ENCODE data around the gene FMO1.
"Not testable (repeated sequence)": the region's sequence is repeated elsewhere in the genome, so short reads cannot be mapped to it uniquely, and the experiment has no call there.

FMO1 gene

GRCh38 chr1:171286032-171286705 is 37.9 kb downstream of the FMO1 start:
- peaks cover 25% of the 10 kb centered on the region for H3K27me3 Mint-ChIP-seq
- no peak overlapping the region for H3K27ac Mint-ChIP-seq
- H3K4me1 Mint-ChIP-seq (ENCODE audit: low read depth): peaks cover 6% of the 10 kb centered on the region
- no peak overlapping the region for H3K4me3 Mint-ChIP-seq
- H3K36me3 Mint-ChIP-seq (ENCODE audit: low read depth): no peaks in the 10 kb centered on the region
- DNase-seq: no peak
- H3K9me3 Mint-ChIP-seq: no peaks in the 10 kb centered on the region

GRCh38 chr1:171290621-171291020 is 42.3 kb downstream of the FMO1 start:
- Mint-ChIP-seq H3K27ac (no peak overlapping the region), H3K36me3 (ENCODE audit: low read depth) (no peaks in the 10 kb centered on the region), H3K9me3 (no peaks in the 10 kb centered on the region), H3K4me1 (ENCODE audit: low read depth) (peaks cover 6% of the 10 kb centered on the region), H3K4me3 (no peak overlapping the region), H3K27me3 (peaks cover 40% of the 10 kb centered on the region)
- no peak for DNase-seq

GRCh38 chr1:171292799-171293198 is 44.5 kb downstream of the FMO1 start:
- peaks cover 42% of the 10 kb centered on the region for H3K27me3 Mint-ChIP-seq

GRCh38 chr1:171295383-171295782 is 47.1 kb downstream of the FMO1 start:
- not testable (repeated sequence) for H3K36me3 Mint-ChIP-seq (ENCODE audit: low read depth); H3K4me1 Mint-ChIP-seq (ENCODE audit: low read depth); DNase-seq; H3K27ac Mint-ChIP-seq; H3K9me3 Mint-ChIP-seq; H3K4me3 Mint-ChIP-seq
- H3K27me3 Mint-ChIP-seq: peaks cover 47% of the 10 kb centered on the region

More at GRCh38 chr1:171292799-171293198, 44.5 kb downstream of the FMO1 start:
- H3K27ac Mint-ChIP-seq: no peak overlapping the region
- no peak overlapping the region for H3K4me3 Mint-ChIP-seq
- H3K9me3 Mint-ChIP-seq: no peaks in the 10 kb centered on the region
- H3K36me3 Mint-ChIP-seq (ENCODE audit: low read depth): no peaks in the 10 kb centered on the region
- no peaks in the 10 kb centered on the region for H3K4me1 Mint-ChIP-seq (ENCODE audit: low read depth)
- no peak for DNase-seq

- no peaks in the 10 kb centered on the region for H3K4me1 Mint-ChIP-seq (ENCODE audit: low read depth)
- H3K4me3 Mint-ChIP-seq: no peak overlapping the region
- no peak for DNase-seq
- H3K9me3 Mint-ChIP-seq: peaks cover 11% of the 10 kb centered on the region
- no peak overlapping the region for H3K27ac Mint-ChIP-seq
- H3K36me3 Mint-ChIP-seq (ENCODE audit: low read depth): no peaks in the 10 kb centered on the region
- peaks cover 47% of the 10 kb centered on the region for H3K27me3 Mint-ChIP-seq
Observed at GRCh38 chr1:171295821-171296220, 47.5 kb downstream of the FMO1 start.

GRCh38 chr1:171296897-171297296 is 48.6 kb downstream of the FMO1 start:
- Mint-ChIP-seq H3K36me3 (ENCODE audit: low read depth) (no peaks in the 10 kb centered on the region), H3K4me1 (ENCODE audit: low read depth) (no peaks in the 10 kb centered on the region), H3K27ac (no peak overlapping the region), H3K4me3 (no peak overlapping the region), H3K9me3 (peaks cover 19% of the 10 kb centered on the region), H3K27me3 (peaks cover 56% of the 10 kb centered on the region)
- no peak for DNase-seq

- H3K9me3 Mint-ChIP-seq: peaks cover 19% of the 10 kb centered on the region
- peaks cover 45% of the 10 kb centered on the region for H3K27me3 Mint-ChIP-seq
- H3K27ac Mint-ChIP-seq: no peak overlapping the region
- H3K4me1 Mint-ChIP-seq (ENCODE audit: low read depth): no peaks in the 10 kb centered on the region
- H3K36me3 Mint-ChIP-seq (ENCODE audit: low read depth): no peaks in the 10 kb centered on the region
- no peak for DNase-seq
- H3K4me3 Mint-ChIP-seq: no peak overlapping the region
Observed at GRCh38 chr1:171298696-171299095, 50.4 kb downstream of the FMO1 start.

GRCh38 chr1:171299342-171299741 is 51.0 kb downstream of the FMO1 start:
- Mint-ChIP-seq H3K4me1 (ENCODE audit: low read depth) (no peaks in the 10 kb centered on the region), H3K27me3 (peaks cover 38% of the 10 kb centered on the region), H3K27ac (no peak overlapping the region), H3K4me3 (no peak overlapping the region), H3K36me3 (ENCODE audit: low read depth) (no peaks in the 10 kb centered on the region), H3K9me3 (peaks cover 19% of the 10 kb centered on the region)
- no peak for DNase-seq

GRCh38 chr1:171300401-171300800 is 52.1 kb downstream of the FMO1 start:
- Mint-ChIP-seq H3K27me3 (peaks cover 27% of the 10 kb centered on the region), H3K9me3 (peaks cover 19% of the 10 kb centered on the region), H3K4me1 (ENCODE audit: low read depth) (no peaks in the 10 kb centered on the region), H3K4me3 (no peak overlapping the region), H3K36me3 (ENCODE audit: low read depth) (no peaks in the 10 kb centered on the region), H3K27ac (no peak overlapping the region)
- DNase-seq: no peak

- no peaks in the 10 kb centered on the region for H3K27me3 Mint-ChIP-seq
- H3K4me1 Mint-ChIP-seq (ENCODE audit: low read depth): peaks cover 19% of the 10 kb centered on the region
- no peaks in the 10 kb centered on the region for H3K9me3 Mint-ChIP-seq
- no peaks in the 10 kb centered on the region for H3K36me3 Mint-ChIP-seq (ENCODE audit: low read depth)
- H3K4me3 Mint-ChIP-seq: no peak overlapping the region
- no peak overlapping the region for H3K27ac Mint-ChIP-seq
- no peak for DNase-seq
Observed at GRCh38 chr1:171310661-171311087, 62.4 kb downstream of the FMO1 start.

GRCh38 chr1:171311771-171312558 is 63.7 kb downstream of the FMO1 start:
- H3K4me3 Mint-ChIP-seq: no peak overlapping the region
- H3K9me3 Mint-ChIP-seq: no peaks in the 10 kb centered on the region
- peaks cover under 1% of the 10 kb centered on the region for H3K36me3 Mint-ChIP-seq (ENCODE audit: low read depth)
- H3K27ac Mint-ChIP-seq: no peak overlapping the region
- DNase-seq: no peak
- H3K27me3 Mint-ChIP-seq: no peaks in the 10 kb centered on the region
- H3K4me1 Mint-ChIP-seq (ENCODE audit: low read depth): peaks cover 23% of the 10 kb centered on the region

GRCh38 chr1:171313319-171313834 is 65.1 kb downstream of the FMO1 start:
- Mint-ChIP-seq H3K4me1 (ENCODE audit: low read depth) (peaks cover 23% of the 10 kb centered on the region), H3K4me3 (no peak overlapping the region), H3K36me3 (ENCODE audit: low read depth) (peaks cover 7% of the 10 kb centered on the region), H3K9me3 (no peaks in the 10 kb centered on the region), H3K27me3 (no peaks in the 10 kb centered on the region), H3K27ac (peak overlapping the region; percentile 81)
- DNase-seq: no peak

- H3K4me3 Mint-ChIP-seq: peak within 1 kb of the TSS; percentile 75
- peak within 1 kb of the TSS; percentile 87 for H3K27ac Mint-ChIP-seq
- peak; percentile 66 for DNase-seq
- H3K4me1 Mint-ChIP-seq (ENCODE audit: low read depth): peaks cover 23% of the 10 kb centered on the region
- no peaks in the 10 kb centered on the region for H3K9me3 Mint-ChIP-seq
- H3K36me3 Mint-ChIP-seq (ENCODE audit: low read depth): peaks cover 9% of the 10 kb centered on the region
- H3K27me3 Mint-ChIP-seq: no peaks in the 10 kb centered on the region
Observed at GRCh38 chr1:171313835-171314320, 65.6 kb downstream of the FMO1 start, which contains the start of gene FMO4. Gene FMO4, plus strand, starts transcription at chr1:171314183. Its CDS starts 5,643 bp downstream, at chr1:171319826.

- no peak for DNase-seq
- Mint-ChIP-seq H3K27ac (no peak overlapping the region), H3K27me3 (no peaks in the 10 kb centered on the region), H3K9me3 (no peaks in the 10 kb centered on the region), H3K36me3 (ENCODE audit: low read depth) (peaks cover 2% of the 10 kb centered on the region), H3K4me3 (no peak overlapping the region), H3K4me1 (ENCODE audit: low read depth) (peaks cover under 1% of the 10 kb centered on the region)
Observed at GRCh38 chr1:171329251-171329650, 81.0 kb downstream of the FMO1 start.
